HG02938 (cell line): ENCODE data around the gene PARD3B.

Experiments used
- ATAC-seq: cut with Tn5 transposase; IDR thresholded peaks from one replicate; pipeline ENCODE4 v1.9.1; 2021; ENCODE audit warnings: mild to moderate bottlenecking, moderate library complexity; ENCODE audit not compliant: unreplicated experiment

The PARD3B gene

DNA sequence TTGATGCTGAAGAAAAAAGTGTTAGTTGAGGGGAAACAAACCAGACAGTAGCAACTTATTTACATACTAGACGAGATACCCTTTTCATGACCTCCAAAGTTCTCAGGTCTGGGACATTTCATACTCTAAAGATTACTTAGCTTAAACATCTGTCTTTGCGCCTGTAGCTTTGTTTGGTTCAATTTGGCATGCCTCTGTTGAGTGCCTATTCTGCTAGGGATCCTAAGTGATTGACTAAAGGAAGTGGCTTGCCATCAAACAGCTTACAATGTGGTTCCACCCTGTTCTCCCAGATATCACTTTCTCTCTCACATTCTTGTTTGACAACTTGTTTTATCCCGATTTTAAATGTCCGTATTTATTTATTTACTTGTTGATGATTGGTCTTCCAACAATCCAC, 488.8 kb downstream of the PARD3B start:
- ATAC-seq: no peak

DNA sequence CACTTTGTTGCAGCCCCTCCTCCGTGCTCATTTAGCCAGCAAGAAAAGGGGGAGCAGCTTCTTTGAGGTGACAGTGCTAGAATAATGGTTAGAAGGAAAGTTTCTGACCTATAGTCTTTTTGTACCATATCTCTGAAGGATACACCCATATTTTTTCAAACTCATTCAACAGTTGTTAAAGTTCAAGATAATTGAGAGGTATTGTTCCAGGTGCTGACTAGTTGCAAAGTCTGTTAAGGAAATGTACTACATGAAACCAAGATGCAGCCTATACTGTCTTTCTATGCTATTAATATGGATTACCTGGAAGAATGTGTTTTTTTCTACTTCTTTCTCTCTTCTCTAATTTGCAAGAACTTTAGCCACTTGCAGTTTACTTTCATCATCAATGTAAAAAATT, 495.0 kb downstream of the PARD3B start:
- no peak for ATAC-seq

DNA sequence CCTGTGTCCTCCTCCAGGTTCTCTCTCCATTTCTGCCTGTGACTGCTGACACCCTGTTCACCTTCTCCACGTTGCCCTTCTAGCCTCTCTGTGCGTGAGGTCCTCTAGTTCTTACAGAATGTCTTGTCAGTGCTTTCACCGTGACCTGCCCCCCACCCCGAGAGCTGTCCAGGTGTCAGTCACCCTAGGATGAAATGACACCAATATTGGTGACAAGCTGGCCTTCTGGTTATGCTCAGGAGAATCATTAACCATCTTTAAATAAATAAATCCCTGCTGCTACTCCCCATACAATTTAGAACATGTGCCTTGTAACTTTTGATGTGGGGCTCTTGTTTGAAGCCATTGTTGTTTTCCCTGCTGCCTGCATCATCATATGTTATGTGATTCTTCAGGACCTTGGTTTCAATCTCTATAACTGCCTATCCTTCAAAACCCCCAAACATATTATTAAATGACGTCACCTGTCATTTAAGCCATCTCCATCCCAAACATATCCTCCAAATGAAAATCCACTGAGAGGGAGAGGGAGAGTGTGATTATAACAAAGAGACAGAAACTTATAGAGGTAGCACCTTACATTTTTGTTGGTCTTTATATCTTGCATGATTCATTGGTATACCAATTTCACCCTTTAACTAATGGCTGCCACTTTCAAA, 496.3 kb downstream of the PARD3B start:
- ATAC-seq: no peak

DNA sequence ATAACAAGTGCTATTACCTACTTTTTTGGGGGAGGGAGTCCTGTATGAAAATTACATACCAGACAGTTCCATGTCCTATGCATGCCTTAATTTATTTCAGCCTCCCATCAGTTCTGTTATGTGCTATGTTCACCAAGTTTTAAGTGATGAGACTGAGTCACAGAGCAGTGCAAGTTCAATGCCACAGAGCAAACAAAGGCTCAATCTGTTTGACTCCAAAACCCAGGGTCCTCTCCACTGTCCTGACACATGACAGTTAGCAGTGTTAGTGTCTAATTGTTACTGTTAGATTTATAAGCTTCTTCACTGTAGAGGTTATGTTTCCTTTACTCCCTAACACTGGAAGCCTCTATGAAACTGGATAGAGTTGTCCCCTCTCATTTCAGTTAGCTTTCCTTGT, 498.0 kb downstream of the PARD3B start:
- no peak for ATAC-seq

DNA sequence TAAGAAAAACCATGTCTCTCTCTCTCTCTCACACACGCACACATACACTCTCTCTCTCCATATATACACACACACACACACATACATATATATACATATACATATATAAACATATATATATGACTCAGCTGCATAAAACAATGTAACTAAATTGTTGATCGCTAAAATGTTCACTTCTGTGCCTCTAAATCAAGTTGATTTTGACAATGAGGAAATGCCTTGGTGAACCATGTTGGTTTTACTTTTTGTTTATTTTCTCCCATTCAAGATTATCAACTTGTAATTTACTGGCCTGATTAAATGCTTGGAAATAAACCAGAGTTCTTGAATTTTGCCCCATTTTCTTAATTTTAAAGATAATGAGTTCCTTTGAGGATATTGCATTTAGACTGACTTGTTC, 500.4 kb downstream of the PARD3B start:
- ATAC-seq: no peak

DNA sequence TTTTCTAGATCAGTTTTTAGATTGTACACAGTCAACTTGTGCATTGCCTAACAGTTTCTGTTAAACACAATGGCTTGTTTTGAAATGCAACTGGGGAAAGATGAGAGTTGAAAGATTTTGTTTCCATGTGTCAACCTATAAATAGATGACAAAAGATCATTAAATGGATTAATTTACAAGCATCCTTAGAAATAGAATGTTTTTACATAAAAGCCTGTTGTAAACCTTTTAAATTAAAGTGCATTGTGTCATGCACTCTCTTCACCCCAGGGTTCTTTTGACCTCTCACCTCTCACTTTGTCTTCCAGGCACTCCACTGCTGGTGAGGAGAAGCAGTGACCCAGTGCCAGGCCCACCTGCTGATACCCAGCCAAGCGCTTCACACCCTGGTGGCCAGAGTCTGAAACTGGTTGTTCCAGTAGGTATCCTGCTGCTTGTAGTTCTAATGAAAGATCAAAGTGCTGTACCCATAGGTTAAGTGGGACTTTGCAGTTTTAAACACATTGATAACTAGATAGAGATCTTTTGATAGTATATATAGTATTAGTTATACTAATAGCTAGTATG, 502.1 kb downstream of the PARD3B start:
- no peak for ATAC-seq

DNA sequence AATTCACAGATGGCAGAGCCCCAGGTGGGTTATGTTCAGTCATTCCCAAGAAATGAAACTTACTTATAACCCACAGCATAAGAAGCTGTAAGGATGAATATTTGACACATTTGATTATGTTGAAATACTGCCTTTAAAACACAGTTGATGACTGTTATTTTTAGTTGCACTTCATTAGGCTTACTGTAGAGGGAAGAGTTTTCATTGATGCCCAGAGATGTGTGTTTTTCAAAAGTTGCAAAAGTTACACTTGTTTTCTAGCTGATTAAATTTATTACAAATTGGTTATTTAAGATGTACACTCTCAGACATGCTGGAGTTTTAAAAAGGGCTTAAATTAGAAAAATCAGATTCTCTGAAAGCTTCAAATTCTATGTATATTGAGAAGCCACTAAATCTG, 506.1 kb downstream of the PARD3B start:
- no peak for ATAC-seq

DNA sequence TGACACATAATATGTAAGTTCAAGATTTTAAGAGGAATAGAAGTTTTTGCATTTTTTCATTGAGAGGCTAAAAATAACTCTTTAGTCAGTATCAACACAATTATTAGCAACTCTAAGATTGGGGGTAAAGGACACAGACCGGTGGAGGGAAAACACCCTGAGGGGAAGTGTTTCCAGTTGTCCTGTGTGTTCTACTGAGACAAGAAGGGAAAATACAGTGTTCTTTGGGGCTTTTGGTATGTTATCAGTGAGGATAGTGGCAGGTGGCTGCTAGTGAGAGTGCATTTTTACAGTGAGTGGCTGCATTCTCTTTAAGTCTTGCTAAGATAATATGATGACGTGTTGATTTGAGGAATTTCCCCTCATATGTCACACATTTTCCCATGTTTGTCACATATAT, 507.5 kb downstream of the PARD3B start:
- ATAC-seq: no peak

DNA sequence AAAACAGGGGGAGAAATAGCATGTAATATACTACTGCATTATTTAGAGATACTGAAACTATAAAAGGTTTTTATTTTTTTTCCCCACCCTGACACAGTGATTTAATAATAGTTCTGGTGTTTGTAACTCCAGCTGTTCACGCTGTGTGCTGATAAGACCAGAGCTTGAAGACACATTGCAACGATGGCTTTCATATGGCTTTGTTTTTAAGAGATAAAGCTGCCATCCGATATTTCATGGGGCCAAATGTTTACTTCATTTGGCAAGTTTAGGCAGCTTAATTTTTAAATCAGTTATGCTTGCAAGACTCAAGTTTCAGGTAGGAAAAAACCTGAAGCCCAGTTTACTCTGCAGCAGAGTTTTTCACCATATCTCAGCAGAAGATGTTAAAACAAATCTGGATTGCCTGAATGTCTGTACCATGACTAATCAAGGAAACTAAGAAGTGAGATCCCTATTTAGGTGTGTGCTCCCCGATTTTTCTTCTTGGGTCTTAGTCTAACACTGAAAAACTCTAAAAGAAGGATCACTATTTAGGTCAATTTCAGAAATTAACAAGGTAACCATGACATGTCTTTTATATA, 508.6 kb downstream of the PARD3B start:
- ATAC-seq: no peak

DNA sequence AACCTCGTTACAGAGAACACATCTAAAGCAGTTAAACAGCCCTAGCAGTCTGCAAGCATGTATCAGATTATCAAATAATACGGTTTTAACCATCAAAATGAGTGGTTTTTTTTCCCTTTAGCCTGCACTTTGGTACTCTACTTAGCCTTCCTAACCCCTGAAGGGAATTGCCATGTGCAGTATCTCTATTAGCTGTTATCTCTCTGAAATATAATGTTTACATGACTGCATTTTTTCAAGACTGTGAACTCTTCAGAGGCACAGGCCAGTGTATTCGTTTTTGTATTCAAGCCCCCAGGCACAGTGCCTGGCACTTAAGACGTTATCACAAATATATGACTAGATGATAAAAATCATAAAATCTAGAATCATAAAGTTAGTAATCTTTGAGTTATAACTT, 509.5 kb downstream of the PARD3B start:
- no peak for ATAC-seq

DNA sequence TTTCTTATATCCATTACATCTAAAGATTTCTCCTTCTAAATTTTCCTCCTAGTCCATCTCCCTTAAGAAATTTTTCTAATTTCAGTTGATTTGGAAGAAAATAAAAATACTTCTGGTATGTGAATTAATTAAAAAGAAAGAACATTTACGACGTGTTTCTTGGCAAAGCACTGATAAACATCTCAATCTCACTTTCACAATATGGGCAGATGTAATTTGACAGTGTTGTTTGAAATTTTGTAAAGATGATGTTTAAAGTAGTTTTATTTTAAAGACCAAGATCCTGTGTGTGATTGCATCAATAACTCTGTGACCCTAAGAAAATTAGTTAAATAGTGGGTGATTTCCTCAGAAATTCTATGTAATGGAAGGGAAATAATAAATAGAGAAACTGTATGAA, 510.0 kb downstream of the PARD3B start:
- ATAC-seq: no peak

DNA sequence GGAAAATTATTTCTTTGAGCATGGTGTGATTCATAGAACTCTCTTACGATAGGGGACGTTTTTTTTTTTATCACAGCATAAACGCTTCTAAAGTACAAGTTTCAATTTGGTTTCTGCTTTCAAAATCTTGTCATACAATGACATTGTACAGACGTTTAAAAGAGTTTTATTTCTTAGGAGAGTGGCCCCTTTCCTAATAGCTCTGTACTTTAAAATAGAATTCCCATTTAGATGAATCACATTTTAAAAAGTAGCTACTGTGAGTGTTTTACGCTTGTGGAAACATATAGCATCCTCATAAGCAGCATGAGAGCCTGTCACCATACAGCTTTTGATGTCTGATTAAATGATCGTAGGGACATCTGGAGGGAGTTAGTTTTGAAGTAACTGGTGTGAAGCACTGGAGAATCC, 510.9 kb downstream of the PARD3B start:
- no peak for ATAC-seq

DNA sequence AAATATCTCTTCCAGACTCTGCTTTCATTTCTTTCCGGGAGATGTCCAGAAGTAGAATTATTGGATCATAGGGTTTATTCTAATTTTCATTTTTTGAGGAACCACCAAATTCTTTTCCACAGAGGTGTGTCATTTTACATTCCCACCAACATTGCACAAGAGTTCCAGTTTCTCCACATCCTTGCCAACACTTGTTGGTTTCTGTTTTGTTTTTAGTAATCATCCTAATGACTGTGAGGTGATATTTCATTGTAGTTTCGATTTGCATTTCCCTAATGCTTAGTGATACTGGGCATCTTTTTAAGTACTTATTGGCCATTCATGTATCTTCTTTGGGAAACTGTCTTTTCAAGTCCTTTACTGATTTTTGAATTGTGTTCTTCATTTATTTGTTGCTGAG, 513.1 kb downstream of the PARD3B start:
- ATAC-seq: no peak

DNA sequence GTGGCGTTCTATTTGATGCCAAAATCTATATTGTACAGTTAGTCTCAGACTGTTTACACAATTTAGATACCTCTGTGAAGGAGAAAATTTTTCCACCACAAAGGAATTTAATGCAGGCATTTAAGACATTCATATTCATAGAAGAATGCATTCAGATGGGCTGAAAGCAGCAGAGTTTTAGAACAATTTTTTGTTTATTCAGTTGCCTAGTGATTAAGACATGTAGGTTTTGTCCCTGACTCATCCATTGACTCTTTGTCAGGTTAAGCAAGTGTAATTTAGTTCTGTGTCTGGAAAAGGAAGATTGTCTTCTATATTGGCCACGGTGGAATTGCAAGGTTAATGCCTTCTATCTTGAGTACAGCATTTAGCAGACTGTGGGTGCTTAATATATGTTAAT, 515.0 kb downstream of the PARD3B start:
- no peak for ATAC-seq

DNA sequence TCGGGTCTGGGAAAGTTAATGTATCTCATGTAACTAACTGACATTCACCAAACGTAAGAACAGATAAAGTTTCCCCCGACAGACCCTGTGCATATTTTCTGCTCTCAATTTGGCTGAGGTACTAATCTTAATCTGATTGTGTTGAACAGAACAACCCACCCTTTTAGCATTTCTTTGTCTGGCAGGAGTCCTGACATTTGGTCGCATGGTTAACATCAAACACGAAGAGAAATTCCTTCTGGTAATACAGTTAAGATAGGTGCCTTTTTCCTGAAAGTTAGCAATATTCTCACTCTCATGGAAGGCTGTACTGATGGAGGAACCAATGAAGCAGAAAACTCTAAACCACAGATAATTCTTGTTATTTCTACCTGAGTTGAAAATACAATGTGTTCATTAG, 520.8 kb downstream of the PARD3B start:
- ATAC-seq: no peak

DNA sequence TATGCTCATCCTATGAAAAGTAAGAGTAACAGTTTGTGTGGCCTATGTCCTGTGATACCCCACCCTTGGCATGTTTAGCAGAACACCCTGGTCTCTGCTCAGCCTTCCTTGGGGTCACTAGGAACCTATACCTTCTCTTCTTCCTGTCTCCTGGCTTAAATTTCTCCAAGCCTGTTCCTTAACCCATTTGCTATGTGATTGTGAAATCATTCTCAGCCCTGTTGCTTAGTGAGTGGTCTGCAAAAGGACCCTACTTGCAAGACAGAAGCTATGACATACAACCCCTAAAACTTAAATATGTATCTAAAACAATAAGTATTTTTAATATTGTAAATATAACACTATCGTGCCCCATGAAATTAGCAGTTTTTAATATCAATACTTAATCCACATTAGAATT, 524.7 kb downstream of the PARD3B start:
- no peak for ATAC-seq

DNA sequence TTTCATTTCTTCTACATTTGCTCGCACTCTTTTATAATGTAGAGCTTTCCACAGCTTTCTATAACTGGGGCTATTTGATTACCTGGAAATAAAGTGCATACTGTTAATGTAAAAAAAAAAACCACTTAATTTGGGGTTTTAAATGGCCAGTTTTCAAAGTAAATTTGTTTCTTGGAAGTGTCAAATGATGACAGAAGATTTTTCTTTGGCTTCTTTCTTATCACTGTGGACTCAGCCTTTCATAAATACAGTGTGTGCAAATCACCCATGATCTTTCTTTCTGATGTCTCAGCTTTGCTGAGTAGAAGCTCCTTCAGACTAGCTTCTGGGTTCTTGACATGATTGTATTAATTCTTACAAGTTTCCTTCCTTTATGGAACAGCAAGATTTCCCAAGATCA, 525.6 kb downstream of the PARD3B start:
- no peak for ATAC-seq

DNA sequence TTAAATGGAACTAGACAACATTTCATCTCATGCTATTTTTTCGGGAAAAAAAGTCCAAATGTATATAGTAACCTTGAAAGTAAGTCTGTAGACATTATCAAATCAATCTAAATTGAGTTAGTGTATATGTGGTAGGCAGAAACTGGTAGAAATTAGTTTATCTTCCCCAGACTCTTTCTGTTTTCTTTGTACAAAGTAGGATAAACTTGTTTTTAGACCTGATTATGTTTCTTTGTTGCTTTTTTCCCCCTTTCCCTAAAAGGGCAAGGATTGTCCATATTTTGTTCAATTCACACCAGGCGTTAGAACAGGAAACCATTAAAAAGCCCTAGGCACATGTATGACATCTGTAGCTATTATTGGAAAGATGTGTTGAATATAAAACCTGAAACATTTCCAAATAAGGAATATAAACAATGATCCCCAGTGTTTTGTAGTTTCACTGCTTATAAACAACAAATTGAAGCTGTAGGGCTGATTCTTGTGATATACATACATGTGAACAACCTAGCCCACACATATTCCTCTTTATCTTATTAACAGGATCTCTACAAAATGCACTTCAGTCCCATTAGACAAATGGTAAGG, 528.3 kb downstream of the PARD3B start:
- no peak for ATAC-seq

DNA sequence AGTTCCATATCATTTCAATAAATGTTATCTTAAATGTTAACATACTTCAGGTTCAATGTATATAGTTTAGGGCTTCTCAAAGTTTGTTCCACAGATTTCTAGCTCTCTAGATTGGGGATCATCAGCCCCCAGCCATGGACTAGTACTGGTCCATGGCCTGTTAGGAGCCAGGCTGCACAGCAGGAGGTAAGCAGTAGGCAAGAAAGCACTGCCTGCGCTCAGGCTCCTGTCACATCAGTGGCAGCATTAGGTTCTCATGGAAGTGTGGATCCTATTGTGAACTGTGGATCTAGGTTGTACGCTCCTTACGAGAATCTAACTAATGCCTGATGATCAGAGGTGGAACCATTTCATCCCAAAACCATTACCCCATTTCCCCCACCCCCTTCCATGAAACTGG, 531.1 kb downstream of the PARD3B start:
- no peak for ATAC-seq

DNA sequence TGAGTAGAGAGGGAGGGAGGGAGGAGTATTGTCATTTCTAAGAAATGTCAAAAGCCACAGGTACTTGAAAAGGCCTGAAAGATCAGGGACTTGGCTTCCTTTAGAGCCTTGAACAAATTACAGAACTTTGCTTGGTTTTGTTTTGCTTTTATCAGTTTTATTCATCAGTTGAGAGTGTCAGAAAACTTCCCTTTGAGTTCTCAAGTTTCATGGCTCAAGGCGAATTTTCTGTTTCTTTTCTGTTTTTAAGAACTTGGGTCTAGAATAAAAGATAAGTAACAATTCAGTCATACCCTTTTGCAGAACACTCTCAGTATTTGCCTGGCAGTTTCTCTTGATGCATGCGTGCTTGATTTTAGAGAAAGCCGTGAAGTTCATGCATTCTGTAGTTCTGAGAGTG, 531.9 kb downstream of the PARD3B start:
- ATAC-seq: no peak

DNA sequence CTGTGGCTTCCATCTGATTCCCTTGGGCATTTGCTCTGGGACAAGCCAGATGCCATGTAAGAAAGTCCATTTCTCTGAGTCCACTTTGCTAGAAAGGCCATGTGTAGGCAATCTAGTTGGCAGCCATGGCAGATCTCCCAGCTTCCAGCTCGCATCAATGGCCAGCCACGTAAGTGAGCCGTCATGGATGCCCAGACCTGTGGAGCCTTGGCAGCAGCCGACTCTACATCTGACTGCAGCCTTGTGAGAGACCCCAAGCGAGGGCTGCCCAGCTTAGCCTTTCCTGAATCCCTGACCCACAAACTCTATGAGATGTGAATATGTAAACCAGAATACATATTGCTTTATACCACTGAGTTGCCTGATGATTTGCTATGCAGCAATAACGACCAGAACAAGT, 533.5 kb downstream of the PARD3B start:
- ATAC-seq: no peak

DNA sequence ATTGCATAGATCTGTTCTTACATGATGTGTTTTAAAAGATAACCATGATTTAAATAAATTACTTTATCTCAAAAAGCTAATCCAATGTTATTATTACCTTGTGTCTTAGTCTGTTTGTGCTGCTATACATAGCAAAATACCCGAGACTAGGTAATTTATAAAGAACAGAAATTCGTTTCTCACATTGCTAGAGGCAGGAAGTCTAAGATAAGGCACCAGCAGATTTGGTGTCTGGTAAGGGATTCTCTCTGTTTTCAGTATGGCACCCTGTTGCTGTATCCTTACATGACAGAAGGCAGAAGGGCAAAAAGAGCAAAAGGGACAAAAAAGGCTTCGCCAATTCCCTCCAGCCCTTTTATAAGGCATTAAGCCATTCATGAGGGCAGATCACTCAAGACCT, 533.9 kb downstream of the PARD3B start:
- no peak for ATAC-seq
